Hematopoietic multipotent progenitor cell treated with erythropoietin and hydrocortisone succinate and interleukin-3 and kit ligand, for 17 days (in vitro differentiated cells): Measurements from ENCODE around the gene PLCB3.
"Not testable (repeated sequence)": the region's sequence is repeated elsewhere in the genome, so short reads cannot be mapped to it uniquely, and the experiment has no call there.

Experiments used
- DNase-seq: peaks from one replicate; pipeline ENCODE4 v3.0.0-alpha.2; 2015; ENCODE audit warnings: low spot score

Gene PLCB3

GRCh38 chr11:64304316-64305072, 53.2 kb downstream of the PLCB3 start:
- DNase-seq, result peak; percentile 94

- DNase-seq, result peak; percentile 98
Measured at GRCh38 chr11:64305075-64305690, 53.9 kb downstream of the PLCB3 start, which contains the start of gene ESRRA. ESRRA (plus strand) TSS chr11:64305524; CDS start chr11:64307180, 1,656 bp downstream.

- DNase-seq, result peak; percentile 82
Measured at GRCh38 chr11:64305691-64306562, 54.6 kb downstream of the PLCB3 start.

- DNase-seq, result no peak
Measured at GRCh38 chr11:64306563-64306875, 55.2 kb downstream of the PLCB3 start.

- no peak for DNase-seq
Measured at GRCh38 chr11:64306876-64307622, 55.7 kb downstream of the PLCB3 start.

GRCh38 chr11:64307795-64308194, 56.5 kb downstream of the PLCB3 start:
- not testable (repeated sequence) for DNase-seq

- DNase-seq, result no peak
Measured at GRCh38 chr11:64312947-64313346, 61.6 kb downstream of the PLCB3 start.

GRCh38 chr11:64313491-64314145, 62.3 kb downstream of the PLCB3 start:
- no peak for DNase-seq

GRCh38 chr11:64314146-64314804, 62.9 kb downstream of the PLCB3 start:
- DNase-seq, result no peak

- no peak for DNase-seq
Measured at GRCh38 chr11:64314805-64315561, 63.7 kb downstream of the PLCB3 start.

GRCh38 chr11:64315667-64316526, 64.6 kb downstream of the PLCB3 start:
- DNase-seq, result not testable (repeated sequence)

GRCh38 chr11:64316672-64317324, 65.5 kb downstream of the PLCB3 start:
- peak; percentile 85 for DNase-seq

- DNase-seq, result peak; percentile 99
Measured at GRCh38 chr11:64317325-64317960, 66.1 kb downstream of the PLCB3 start, which contains the start of gene TRMT112. TRMT112 (minus strand) TSS chr11:64317559; CDS start chr11:64317526, 33 bp downstream.

GRCh38 chr11:64317961-64318765, 66.8 kb downstream of the PLCB3 start, which contains the start of gene PRDX5:
PRDX5 (plus strand) TSS chr11:64318121; CDS start chr11:64318216, 95 bp downstream.
- peak; percentile 99 for DNase-seq
